Bronchial epithelial cell (primary cell): Measurements from ENCODE around the gene MMP17. TPM values are rescaled to one million over a fixed set of nuclear protein-coding genes. Genes with fewer than 3 reads are reported as not detected.

Source experiments
- DNase-seq: peaks from one replicate; pipeline ENCODE4 v3.0.0-alpha.2; 2010; ENCODE audit warnings: low read depth
- FAIRE-seq: peaks from 2 replicates; lab custom pipeline; 2011; peaks lifted over from hg19 to GRCh38; lab: Jason Lieb, UNC
- H3K27me3 ChIP-seq: 2 replicates; pipeline ENCODE4 v1.5.1; 2011; ENCODE audit warnings: low read length; ENCODE audit not compliant: control insufficient read depth, insufficient read depth
- H3K36me3 ChIP-seq: 2 replicates; pipeline ENCODE4 v1.5.1; 2011; ENCODE audit warnings: low read length; ENCODE audit not compliant: control insufficient read depth, insufficient read depth
- H3K4me3 ChIP-seq: 2 replicates; pipeline ENCODE4 v1.5.1; 2011; ENCODE audit warnings: mild to moderate bottlenecking, low read depth, low read length, control low read depth
- CTCF ChIP-seq: IDR thresholded peaks from 2 replicates; pipeline ENCODE4 v1.5.1; 2011; ENCODE audit warnings: mild to moderate bottlenecking, moderate library complexity, low read length, control low read depth, inconsistent platforms; ENCODE audit not compliant: insufficient read depth, severe bottlenecking
- total RNA-seq: library from RNA; depleted of rRNA; stranded (reverse); fragments of >200 nt; gene quantifications from 2 replicates; pipeline ENCODE4 v1.2.1, GENCODE V29; 2014

Gene MMP17
- total RNA-seq, 1 donor from 2014 or later, result 4.5 TPM

GRCh38 chr12:131867471-131867870 is 39.3 kb downstream of the MMP17 start:
- no peaks in the 10 kb centered on the region for H3K27me3 ChIP-seq
- H3K36me3 ChIP-seq, result no peaks in the 10 kb centered on the region
- H3K4me3 ChIP-seq, result no peak overlapping the region
- FAIRE-seq (no peak), DNase-seq (no peak)
- TF ChIP-seq CTCF, result no peak

DNA sequence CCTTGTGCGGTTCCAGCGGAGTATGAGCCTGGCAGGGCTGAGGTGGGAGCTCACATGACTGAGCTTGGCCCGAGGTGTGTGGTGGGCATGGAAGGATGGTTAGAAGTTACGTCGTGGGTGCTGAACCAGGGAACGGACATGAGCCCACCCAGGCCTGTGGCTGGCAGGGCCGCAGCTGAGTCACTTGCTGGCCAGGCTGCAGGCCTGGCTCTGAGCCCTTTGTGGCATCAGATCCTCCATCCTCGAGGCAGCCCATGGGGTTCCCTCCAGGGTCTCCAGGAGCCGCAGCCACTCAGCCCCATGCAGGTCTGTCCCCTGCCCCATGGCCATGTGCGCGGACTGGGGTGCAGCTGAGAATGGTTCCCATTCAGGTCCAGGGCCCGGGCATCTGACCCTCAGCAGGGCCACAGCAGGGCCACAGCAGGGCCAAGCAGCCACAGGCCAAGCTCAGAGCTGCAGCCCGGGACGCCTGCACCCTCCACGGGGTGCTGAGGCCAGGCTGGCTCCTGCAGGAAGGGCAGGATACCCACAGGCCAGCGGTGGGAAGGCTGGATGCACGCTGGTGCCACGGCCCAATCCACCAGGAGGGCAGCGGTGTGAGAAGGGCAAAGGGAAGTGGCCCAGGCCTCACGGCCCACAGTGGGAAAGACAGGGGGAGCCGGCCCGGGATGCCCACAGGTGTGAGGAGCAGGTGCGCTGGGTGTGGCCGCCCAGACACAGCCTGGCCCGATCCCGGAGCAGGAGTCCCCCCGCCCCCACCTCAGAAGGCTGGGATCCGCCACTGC is 39.9 kb downstream of the MMP17 start:
- Histone ChIP-seq H3K27me3 (no peaks in the 10 kb centered on the region), H3K4me3 (no peak overlapping the region), H3K36me3 (no peaks in the 10 kb centered on the region)
- no peak for FAIRE-seq
- no peak for DNase-seq
- no peak for TF ChIP-seq CTCF

GRCh38 chr12:131869871-131870418 is 41.8 kb downstream of the MMP17 start:
- Histone ChIP-seq H3K36me3 (no peaks in the 10 kb centered on the region), H3K27me3 (no peaks in the 10 kb centered on the region), H3K4me3 (no peak overlapping the region)
- FAIRE-seq (no peak), DNase-seq (peak; percentile 82)
- no peak for TF ChIP-seq CTCF

GRCh38 chr12:131871677-131872076 is 43.5 kb downstream of the MMP17 start:
- no peaks in the 10 kb centered on the region for H3K27me3 ChIP-seq
- H3K4me3 ChIP-seq, result no peak overlapping the region
- DNase-seq, result no peak
- no peaks in the 10 kb centered on the region for H3K36me3 ChIP-seq
- no peak for TF ChIP-seq CTCF
- FAIRE-seq, result no peak

DNA sequence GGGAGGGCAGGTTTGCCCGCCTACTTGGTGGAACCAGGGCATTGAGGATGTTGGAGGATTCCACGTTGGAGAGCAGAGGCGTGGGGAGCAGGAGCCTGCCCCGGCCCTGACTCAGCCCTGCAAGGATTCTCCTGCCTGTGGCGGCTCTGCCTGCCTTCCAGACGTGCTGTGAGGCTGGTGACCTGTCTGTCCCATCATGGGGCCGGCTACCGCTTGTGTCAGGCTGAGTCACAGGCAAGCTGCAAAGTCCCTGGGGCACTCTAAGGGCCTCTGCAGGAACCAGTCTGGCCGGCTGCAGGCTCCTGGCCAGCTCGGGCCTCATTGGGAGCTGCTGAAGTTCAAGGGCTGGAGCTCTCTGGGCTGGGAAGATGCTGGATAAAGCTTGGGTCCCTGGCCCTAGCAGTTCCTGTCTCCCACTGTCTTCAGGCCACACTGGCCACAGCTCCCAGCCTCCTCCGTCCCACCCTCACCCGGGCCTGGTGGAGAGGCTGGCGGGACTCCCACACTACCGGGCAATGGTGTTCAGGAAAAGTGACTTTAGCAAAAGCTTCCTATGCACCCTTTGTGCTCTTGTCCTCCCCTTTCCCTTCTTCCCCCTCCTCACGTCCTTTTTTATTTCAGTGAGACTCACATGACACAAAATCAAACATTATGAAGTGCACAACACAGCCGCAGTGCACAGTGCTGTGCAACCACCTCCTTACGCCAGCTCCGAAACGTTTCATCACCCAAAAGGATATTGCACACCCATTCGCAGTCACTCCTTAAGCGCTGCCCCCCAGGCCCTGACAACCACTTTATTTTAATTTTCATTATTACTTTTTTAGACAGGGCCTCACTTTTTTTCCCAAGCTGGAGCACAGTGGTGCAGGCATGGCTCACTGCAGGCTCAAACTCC is 44.2 kb downstream of the MMP17 start:
- FAIRE-seq, result no peak
- H3K36me3 ChIP-seq, result no peaks in the 10 kb centered on the region
- H3K27me3 ChIP-seq, result no peaks in the 10 kb centered on the region
- H3K4me3 ChIP-seq, result no peak overlapping the region
- peak; percentile 96 for DNase-seq
- TF ChIP-seq CTCF, result no peak
